ENCODE measurements around the gene TAPT1. TPM values are rescaled to one million over a fixed set of nuclear protein-coding genes. Genes with fewer than 3 reads are reported as not detected.

Gene TAPT1
- total and polyA plus RNA-seq, 9 of the 15 experiments (the other 6 are each of a cell fraction or from before 2014, with no cell fraction given) = 1.6 to 36.7 (median 20.7) TPM

- no peak overlapping the region for H3K27ac ChIP-seq (ENCODE audit: extremely low read depth, low read depth, low read length)
- no peak for TF ChIP-seq MAX (CRISPR knock-in tag; IDR thresholded peaks at IDR 0.05)
- TF ChIP-seq POLR3G (IDR thresholded peaks at IDR 0.05; ENCODE audit: extremely low read depth, insufficient read length, insufficient replicate concordance) = no peak
- no peak for TF ChIP-seq E2F3 (CRISPR knock-in tag; IDR thresholded peaks at IDR 0.05)
- TF ChIP-seq SMAD3 (CRISPR knock-in tag; conservative IDR thresholded peaks at IDR 0.05) = no peak
- TF ChIP-seq ZNF398 (CRISPR knock-in tag; IDR thresholded peaks at IDR 0.05) = no peak
- TF ChIP-seq CAMTA2 (CRISPR knock-in tag; conservative IDR thresholded peaks at IDR 0.05) = no peak
- no peak for TF ChIP-seq ERF (CRISPR knock-in tag; IDR thresholded peaks at IDR 0.05)
- no peak for TF ChIP-seq TBP (optimal IDR thresholded peaks at IDR 0.05; ENCODE audit: low read depth, low read length)
- no peak for TF ChIP-seq ZNF644 (tag; IDR thresholded peaks at IDR 0.05; ENCODE audit: low read depth)
- no peak for TF ChIP-seq UBTF (IDR thresholded peaks at IDR 0.05; ENCODE audit: borderline replicate concordance in 1 of 2, low read depth in 2 of 2, low read length in 2 of 2)
- TF ChIP-seq SMARCC2 (IDR thresholded peaks at IDR 0.05; ENCODE audit: low read depth) = no peak
- no peak for TF ChIP-seq ZNF431 (CRISPR knock-in tag; IDR thresholded peaks at IDR 0.05)
- TF ChIP-seq ZKSCAN8 (CRISPR knock-in tag; IDR thresholded peaks at IDR 0.05) = no peak
- no peak for TF ChIP-seq PURB (CRISPR knock-in tag; IDR thresholded peaks at IDR 0.05; ENCODE audit: low read depth)
- TF ChIP-seq GATA2 (CRISPR knock-in tag; IDR thresholded peaks at IDR 0.05) = no peak
- TF ChIP-seq ZBTB26 (CRISPR knock-in tag; IDR thresholded peaks at IDR 0.05) = no peak
- TF ChIP-seq ZBTB8A (IDR thresholded peaks at IDR 0.05; ENCODE audit: partially characterized antibody) = no peak
Observed at GRCh38 chr4:16262188-16262587, 35.9 kb upstream of the TAPT1 start.

More at GRCh38 chr4:16262188-16262587, 35.9 kb upstream of the TAPT1 start:
- Histone ChIP-seq H3K4me1 (replicated peaks in 1 of 2; ENCODE audit: control insufficient read depth in 2 of 2, insufficient read depth in 2 of 2, low read length in 2 of 2) (no peaks in the 10 kb centered on the region), H3K4me3 (no peak overlapping the region), H3K36me3 (ENCODE audit: control insufficient read depth, insufficient read depth, low read length) (no peaks in the 10 kb centered on the region), H2AFZ (ENCODE audit: low read depth, low read length) (no peak overlapping the region), H3K9me1 (ENCODE audit: control insufficient read depth, insufficient read depth, low read length) (no peaks in the 10 kb centered on the region), H4K20me1 (replicated peaks; ENCODE audit: control insufficient read depth, insufficient read depth, low read length) (no peaks in the 10 kb centered on the region), H3K4me2 (ENCODE audit: insufficient read depth, low read length) (no peak overlapping the region), H3K9ac (ENCODE audit: insufficient read depth in 1 of 2, low read depth in 2 of 2, low read length in 2 of 2) (no peak overlapping the region), H3K27me3 (ENCODE audit: control insufficient read depth in 2 of 2, insufficient read depth in 2 of 2, low read length in 2 of 2) (no peaks in the 10 kb centered on the region), H3K79me2 (ENCODE audit: control insufficient read depth, insufficient read depth, low read length) (no peaks in the 10 kb centered on the region), H3K9me3 (replicated peaks; ENCODE audit: control insufficient read depth, insufficient read depth, low read depth, low read length) (no peaks in the 10 kb centered on the region)
- intact Hi-C loops (cut with micrococcal nuclease) (loop anchor here (10.0 kb wide), 1 partner anchor 377 kb away; no protein-coding TSS in a partner anchor), in situ Hi-C loops (cut with MboI) (loop anchor here (25.0 kb wide), 1 partner anchor 450 kb away; no protein-coding TSS in a partner anchor)
- no TSS peak for BruUV-seq (replicated peaks)
- no peak for DNase-seq (ENCODE audit: extremely low read depth in 1 of 4, low spot score in 3 of 4)
- FAIRE-seq = no peak
- 2% methylated on average over 4 of the region's 4 CpGs for WGBS (ENCODE audit: insufficient coverage, low coverage, missing lambda C conversion rate)
- ChIA-PET POLR2A (no interaction called here), CTCF (ENCODE audit: low intra/inter-chr PET ratio) (interaction anchor here (3.5 kb wide), 1 partner anchor 236 kb away, joined by 9 read pairs; no protein-coding TSS in a partner anchor)
- no peak for ATAC-seq

Measured in K562 (cell line).